ENCODE data around the gene LGALS3BP.
A peak's percentile ranks its signal among the peaks of the same experiment; 100 is the strongest.
"Not testable (repeated sequence)": the region's sequence is repeated elsewhere in the genome, so short reads cannot be mapped to it uniquely, and the experiment has no call there.

The LGALS3BP gene

DNA sequence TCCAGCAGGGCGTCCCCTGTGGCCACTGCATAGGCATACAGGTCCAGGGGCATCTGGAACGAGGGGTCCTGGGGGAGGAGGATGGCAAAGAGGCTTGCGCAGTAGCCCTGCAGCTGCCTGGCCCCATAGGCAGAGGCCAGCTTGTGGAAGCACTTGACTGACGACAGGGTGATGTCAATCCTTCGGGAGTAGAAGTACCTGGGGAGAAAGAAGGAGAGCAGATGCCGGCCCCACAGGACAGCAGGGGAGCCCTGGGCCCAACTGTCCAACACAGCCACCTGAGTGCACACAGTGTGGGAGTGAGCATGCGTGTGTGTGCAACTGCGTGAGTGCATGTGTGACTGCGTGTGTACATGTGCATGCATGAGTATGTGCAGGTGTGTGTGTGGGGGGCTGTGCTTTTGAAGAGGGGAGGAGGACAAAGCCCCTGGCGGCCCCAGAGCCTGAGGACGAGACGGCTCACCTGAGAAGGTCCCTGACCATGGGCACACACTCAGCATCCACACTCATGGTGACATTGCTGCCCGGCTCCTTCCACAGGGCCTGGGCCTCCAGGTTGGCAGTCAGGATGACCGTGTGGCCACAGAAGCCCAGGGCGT is 7.1 kb downstream of the LGALS3BP start:
- no peak for DNase-seq (ENCODE audit: low spot score)
- Mint-ChIP-seq H3K9me3 (no peaks in the 10 kb centered on the region), H3K27me3 (ENCODE audit: low read depth) (no peaks in the 10 kb centered on the region), H3K27ac (no peak overlapping the region), H3K36me3 (ENCODE audit: low read depth) (peaks cover 12% of the 10 kb centered on the region), H3K4me3 (no peak overlapping the region), H3K4me1 (ENCODE audit: low read depth) (peaks cover 6% of the 10 kb centered on the region)

DNA sequence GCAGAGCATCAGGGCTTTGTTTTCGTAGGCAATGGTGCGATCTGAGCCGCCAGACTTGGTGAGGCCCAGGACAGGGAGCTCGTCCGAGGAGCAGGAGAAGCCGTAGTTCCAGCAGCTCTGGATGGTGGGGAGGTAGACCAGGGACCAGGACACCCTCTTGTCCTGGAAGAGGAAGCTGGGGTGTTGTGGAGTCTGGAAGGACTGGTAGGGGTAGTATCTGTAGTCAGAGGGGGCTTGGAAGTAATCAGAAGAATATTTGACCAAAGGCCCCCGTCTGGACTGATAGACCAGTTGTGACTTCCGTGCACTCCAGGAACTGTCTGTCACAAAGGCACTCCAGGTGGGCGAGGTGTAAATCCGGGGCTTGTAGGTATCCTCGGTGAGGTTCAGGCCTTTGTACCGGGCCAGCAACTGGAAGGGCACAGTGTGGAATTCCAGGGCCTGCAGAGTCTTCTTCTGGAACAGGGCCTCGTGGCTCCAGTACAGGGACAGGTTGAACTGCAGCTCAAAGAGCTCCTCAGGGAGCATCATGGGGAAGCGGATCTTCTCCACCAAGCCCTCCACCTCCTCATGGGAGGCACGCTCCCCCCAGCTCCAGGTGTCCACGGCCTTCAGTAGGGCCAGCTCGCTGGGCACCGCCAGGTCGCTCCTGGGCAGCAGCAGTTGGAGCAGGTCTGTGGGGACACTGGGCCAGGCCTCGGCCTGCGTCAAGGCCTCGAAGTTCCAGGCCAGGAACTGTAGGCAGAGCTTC is 7.8 kb downstream of the LGALS3BP start:
- H3K4me3 Mint-ChIP-seq = no peak overlapping the region
- H3K27me3 Mint-ChIP-seq (ENCODE audit: low read depth) = no peaks in the 10 kb centered on the region
- no peaks in the 10 kb centered on the region for H3K9me3 Mint-ChIP-seq
- DNase-seq (ENCODE audit: low spot score) = no peak
- H3K27ac Mint-ChIP-seq = no peak overlapping the region
- peaks cover 5% of the 10 kb centered on the region for H3K4me1 Mint-ChIP-seq (ENCODE audit: low read depth)
- H3K36me3 Mint-ChIP-seq (ENCODE audit: low read depth) = peaks cover 10% of the 10 kb centered on the region

- DNase-seq (ENCODE audit: low spot score) = peak; percentile 58
- Mint-ChIP-seq H3K27me3 (ENCODE audit: low read depth) (no peaks in the 10 kb centered on the region), H3K27ac (no peak overlapping the region), H3K36me3 (ENCODE audit: low read depth) (peaks cover 10% of the 10 kb centered on the region), H3K4me3 (no peak overlapping the region), H3K4me1 (ENCODE audit: low read depth) (peaks cover 5% of the 10 kb centered on the region), H3K9me3 (no peaks in the 10 kb centered on the region)
Measured at GRCh38 chr17:78970834-78971755, 8.6 kb downstream of the LGALS3BP start.

DNA sequence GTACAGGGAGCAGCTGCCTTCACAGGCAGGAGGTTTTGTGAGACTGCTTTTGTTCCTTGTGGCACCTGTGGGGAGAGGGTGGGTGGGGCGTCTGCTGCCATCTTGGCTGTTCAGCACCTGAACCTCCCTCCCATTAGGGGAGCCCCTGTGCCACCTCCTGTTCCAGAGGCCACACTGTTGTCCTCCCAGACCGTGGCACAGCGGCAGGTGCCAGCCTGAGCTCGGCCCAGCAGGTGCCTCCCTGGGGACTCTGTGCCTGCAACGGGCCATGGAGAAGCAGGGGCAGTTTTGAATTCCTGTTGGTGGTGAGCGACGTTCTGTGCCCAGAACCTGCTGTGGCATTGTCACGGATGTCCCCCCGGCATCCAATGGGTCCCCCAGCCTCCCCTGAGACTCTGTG is 9.9 kb downstream of the LGALS3BP start:
- DNase-seq (ENCODE audit: low spot score) = no peak
- Mint-ChIP-seq H3K4me3 (no peak overlapping the region), H3K27me3 (ENCODE audit: low read depth) (no peaks in the 10 kb centered on the region), H3K4me1 (ENCODE audit: low read depth) (peaks cover 5% of the 10 kb centered on the region), H3K9me3 (no peaks in the 10 kb centered on the region), H3K36me3 (ENCODE audit: low read depth) (peaks cover 6% of the 10 kb centered on the region), H3K27ac (no peak overlapping the region)

DNA sequence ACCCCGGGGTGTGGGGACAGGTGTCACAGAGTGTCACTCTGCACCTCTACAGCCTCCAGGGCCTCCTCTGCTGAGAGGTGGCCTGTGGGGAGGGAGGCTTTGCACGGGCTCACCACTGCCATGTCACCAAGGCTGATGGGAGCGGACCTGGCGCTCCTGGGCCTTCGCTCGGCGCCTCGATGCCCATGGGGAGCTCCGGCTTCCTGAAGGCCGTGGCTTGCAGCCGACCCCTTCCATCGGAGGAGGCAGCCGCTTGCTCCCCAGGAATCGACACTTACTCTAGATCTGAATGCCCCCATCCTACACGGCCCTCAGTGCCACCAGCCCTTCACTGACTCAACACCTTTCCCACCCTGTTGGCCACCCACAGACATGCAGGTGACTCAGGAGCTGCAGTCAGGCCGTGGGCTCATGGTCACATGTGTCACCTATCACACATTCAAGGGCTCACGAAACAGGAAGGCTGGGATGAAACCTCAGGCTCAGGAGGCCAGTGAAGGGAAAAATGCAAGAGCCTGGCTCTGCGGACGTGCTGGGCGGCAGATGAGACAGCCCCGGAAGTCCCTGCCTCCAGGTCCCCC is 11.9 kb downstream of the LGALS3BP start:
- H3K4me3 Mint-ChIP-seq = no peak overlapping the region
- H3K36me3 Mint-ChIP-seq (ENCODE audit: low read depth) = peaks cover 6% of the 10 kb centered on the region
- H3K27ac Mint-ChIP-seq = no peak overlapping the region

GRCh38 chr17:78966910-78967600 is 12.7 kb downstream of the LGALS3BP start:
- peaks cover 5% of the 10 kb centered on the region for H3K36me3 Mint-ChIP-seq (ENCODE audit: low read depth)
- H3K4me3 Mint-ChIP-seq = no peak overlapping the region
- no peak for DNase-seq (ENCODE audit: low spot score)
- H3K9me3 Mint-ChIP-seq = no peaks in the 10 kb centered on the region
- H3K4me1 Mint-ChIP-seq (ENCODE audit: low read depth) = peaks cover 5% of the 10 kb centered on the region
- H3K27ac Mint-ChIP-seq = no peak overlapping the region
- H3K27me3 Mint-ChIP-seq (ENCODE audit: low read depth) = no peaks in the 10 kb centered on the region

More for the DNA sequence above, 11.9 kb downstream of the LGALS3BP start:
- Mint-ChIP-seq H3K4me1 (ENCODE audit: low read depth) (peaks cover 5% of the 10 kb centered on the region), H3K9me3 (no peaks in the 10 kb centered on the region), H3K27me3 (ENCODE audit: low read depth) (no peaks in the 10 kb centered on the region)
- no peak for DNase-seq (ENCODE audit: low spot score)

DNA sequence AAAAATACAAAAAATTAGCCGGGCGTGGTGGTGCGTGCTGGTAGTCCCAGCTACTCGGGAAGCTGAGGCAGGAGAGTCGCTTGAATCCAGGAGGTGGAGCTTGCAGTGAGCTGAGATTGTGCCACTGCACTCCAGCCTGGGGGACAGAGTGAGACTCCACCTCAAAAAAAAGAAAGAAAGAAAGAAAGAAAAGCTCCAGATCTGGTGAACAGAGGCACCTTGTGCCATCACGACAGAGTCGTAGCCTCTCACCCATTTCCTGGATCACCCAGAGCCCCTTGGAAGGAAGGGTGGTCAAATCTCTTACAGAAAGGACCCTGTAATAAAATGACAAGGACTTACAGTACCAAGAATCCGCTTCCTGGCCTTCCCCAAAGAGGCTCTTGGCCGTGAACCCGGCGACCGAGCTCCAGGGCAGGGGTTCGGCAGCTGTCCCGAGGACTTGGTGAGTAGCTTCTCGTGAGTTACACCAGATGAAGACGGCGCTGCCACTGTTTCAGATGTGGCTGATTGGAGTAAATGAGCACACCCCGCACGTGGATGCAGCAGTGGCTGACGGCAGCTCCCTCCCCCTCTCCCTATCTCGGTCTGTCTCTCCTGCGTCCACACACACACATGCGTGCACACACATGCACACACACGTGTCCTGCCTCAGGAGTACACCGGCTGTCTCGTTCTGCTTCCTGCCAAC is 13.5 kb downstream of the LGALS3BP start:
- Mint-ChIP-seq H3K36me3 (ENCODE audit: low read depth) (peaks cover 3% of the 10 kb centered on the region), H3K4me3 (no peak overlapping the region), H3K27me3 (ENCODE audit: low read depth) (no peaks in the 10 kb centered on the region), H3K9me3 (no peaks in the 10 kb centered on the region), H3K4me1 (ENCODE audit: low read depth) (peaks cover 3% of the 10 kb centered on the region), H3K27ac (no peak overlapping the region)
- DNase-seq (ENCODE audit: low spot score) = no peak

- no peaks in the 10 kb centered on the region for H3K4me1 Mint-ChIP-seq (ENCODE audit: low read depth)
- no peak overlapping the region for H3K4me3 Mint-ChIP-seq
- H3K27me3 Mint-ChIP-seq (ENCODE audit: low read depth) = no peaks in the 10 kb centered on the region
- DNase-seq (ENCODE audit: low spot score) = no peak
- H3K9me3 Mint-ChIP-seq = no peaks in the 10 kb centered on the region
- H3K36me3 Mint-ChIP-seq (ENCODE audit: low read depth) = no peaks in the 10 kb centered on the region
- H3K27ac Mint-ChIP-seq = no peak overlapping the region
Measured at GRCh38 chr17:78965491-78965924, 14.2 kb downstream of the LGALS3BP start.

DNA sequence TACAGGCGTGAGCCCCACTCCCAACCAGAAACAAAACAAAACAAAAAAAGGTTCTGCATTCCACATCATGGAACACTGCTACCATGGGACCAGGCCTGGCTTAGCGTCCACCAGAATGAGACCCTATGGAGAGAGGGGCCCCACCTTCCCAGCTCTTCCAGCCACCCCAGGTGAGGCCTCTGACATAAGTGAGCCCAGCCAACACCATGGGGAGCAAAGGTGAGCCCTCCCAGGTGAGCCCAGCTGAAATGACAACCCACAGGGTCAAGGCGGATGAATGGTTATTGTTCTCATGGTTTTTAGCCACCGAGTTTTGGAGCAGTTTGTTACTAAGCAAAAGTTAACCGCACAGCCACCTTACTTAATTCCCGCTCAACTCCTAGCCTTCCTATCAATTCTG is 16.3 kb downstream of the LGALS3BP start:
- H3K27me3 Mint-ChIP-seq (ENCODE audit: low read depth) = no peaks in the 10 kb centered on the region
- H3K4me3 Mint-ChIP-seq = no peak overlapping the region
- H3K36me3 Mint-ChIP-seq (ENCODE audit: low read depth) = no peaks in the 10 kb centered on the region
- no peaks in the 10 kb centered on the region for H3K9me3 Mint-ChIP-seq
- H3K27ac Mint-ChIP-seq = no peak overlapping the region
- no peak for DNase-seq (ENCODE audit: low spot score)
- no peaks in the 10 kb centered on the region for H3K4me1 Mint-ChIP-seq (ENCODE audit: low read depth)

DNA sequence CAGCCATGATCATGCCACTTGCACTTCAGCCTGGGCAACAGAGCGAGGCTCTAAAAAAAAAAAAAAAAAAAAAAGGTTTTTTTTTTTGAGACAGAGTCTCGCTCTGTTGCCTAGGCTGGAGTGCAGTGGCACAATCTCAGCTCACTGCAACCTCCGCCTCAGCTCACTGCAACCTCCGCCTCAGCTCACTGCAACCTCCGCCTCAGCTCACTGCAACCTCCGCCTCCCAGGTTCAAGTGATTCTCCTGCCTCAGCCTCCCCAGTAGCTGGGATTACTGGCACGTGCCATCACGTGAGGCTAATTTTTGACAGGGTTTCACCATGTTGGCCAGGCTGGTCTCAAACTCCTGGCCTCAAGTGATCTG is 16.8 kb downstream of the LGALS3BP start:
- H3K9me3 Mint-ChIP-seq; H3K4me3 Mint-ChIP-seq; H3K27me3 Mint-ChIP-seq (ENCODE audit: low read depth); DNase-seq (ENCODE audit: low spot score); H3K36me3 Mint-ChIP-seq (ENCODE audit: low read depth); H3K27ac Mint-ChIP-seq; H3K4me1 Mint-ChIP-seq (ENCODE audit: low read depth): not testable (repeated sequence)

DNA sequence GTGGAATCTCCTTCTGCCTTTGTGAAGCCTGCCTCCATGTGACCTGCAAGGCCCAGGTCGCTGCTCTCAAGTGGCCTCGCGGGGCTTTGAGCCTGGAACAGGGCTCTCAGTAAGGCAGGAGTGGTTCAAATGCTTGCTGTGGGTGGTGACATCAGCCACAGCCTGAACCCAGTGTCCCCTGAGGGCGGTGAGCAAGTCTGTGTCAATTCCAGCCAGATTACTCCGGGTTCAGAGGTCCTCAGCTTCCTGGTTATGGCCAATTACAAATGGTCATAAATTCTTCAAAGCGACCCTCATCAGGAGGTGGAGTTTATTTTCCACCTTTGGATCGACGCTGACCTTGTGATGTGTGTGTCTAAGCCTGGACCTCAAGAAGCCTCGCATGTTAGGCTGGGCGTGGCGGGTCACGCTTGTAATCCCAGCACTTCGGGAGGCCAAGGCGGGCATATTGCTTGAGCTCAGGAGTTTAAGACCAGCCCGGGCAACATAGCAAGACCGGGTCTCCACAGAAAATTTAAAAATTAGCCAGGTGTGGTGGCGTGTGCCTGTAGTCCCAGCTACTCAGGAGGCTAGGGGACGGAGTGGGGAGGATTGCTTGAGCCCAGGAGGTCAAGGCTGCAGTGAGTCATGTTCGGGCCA is 17.3 kb downstream of the LGALS3BP start:
- Mint-ChIP-seq H3K27me3 (ENCODE audit: low read depth) (no peaks in the 10 kb centered on the region), H3K4me1 (ENCODE audit: low read depth) (no peaks in the 10 kb centered on the region), H3K27ac (no peak overlapping the region), H3K4me3 (no peak overlapping the region), H3K9me3 (no peaks in the 10 kb centered on the region), H3K36me3 (ENCODE audit: low read depth) (no peaks in the 10 kb centered on the region)
- no peak for DNase-seq (ENCODE audit: low spot score)

- no peaks in the 10 kb centered on the region for H3K4me1 Mint-ChIP-seq (ENCODE audit: low read depth)
- H3K4me3 Mint-ChIP-seq = no peak overlapping the region
- H3K27me3 Mint-ChIP-seq (ENCODE audit: low read depth) = no peaks in the 10 kb centered on the region
- DNase-seq (ENCODE audit: low spot score) = no peak
- no peaks in the 10 kb centered on the region for H3K36me3 Mint-ChIP-seq (ENCODE audit: low read depth)
- H3K9me3 Mint-ChIP-seq = no peaks in the 10 kb centered on the region
- H3K27ac Mint-ChIP-seq = no peak overlapping the region
Measured at GRCh38 chr17:78961571-78961970, 18.2 kb downstream of the LGALS3BP start.

DNA sequence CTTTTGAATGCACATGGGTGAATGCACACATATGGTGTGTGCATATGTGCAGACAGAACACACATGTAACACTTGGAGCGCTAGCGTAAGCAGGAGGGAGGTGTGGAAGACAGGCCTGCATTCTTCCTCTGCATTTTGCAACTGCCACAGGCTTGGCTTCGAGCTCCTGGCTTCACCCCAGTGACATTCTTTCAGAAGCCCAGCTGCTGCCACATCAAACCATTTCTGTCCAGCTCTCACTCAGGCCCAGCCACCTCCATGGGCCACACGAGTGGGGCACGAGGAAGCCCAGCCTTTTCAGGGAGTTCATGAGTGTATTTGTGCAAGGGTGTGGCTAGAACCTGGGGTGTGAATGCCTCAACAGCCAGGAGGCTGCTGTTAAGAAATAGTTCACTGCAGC is 18.8 kb downstream of the LGALS3BP start:
- Mint-ChIP-seq H3K27ac (no peak overlapping the region), H3K27me3 (ENCODE audit: low read depth) (no peaks in the 10 kb centered on the region), H3K4me1 (ENCODE audit: low read depth) (no peaks in the 10 kb centered on the region), H3K4me3 (no peak overlapping the region), H3K36me3 (ENCODE audit: low read depth) (no peaks in the 10 kb centered on the region), H3K9me3 (no peaks in the 10 kb centered on the region)
- no peak for DNase-seq (ENCODE audit: low spot score)
